Measurements from ENCODE around the gene STK17B. TPM values are rescaled to one million over a fixed set of nuclear protein-coding genes. Genes with fewer than 3 reads are reported as not detected.
A peak's percentile ranks its signal among the peaks of the same experiment; 100 is the strongest.

The STK17B gene
- total and polyA plus RNA-seq, 2 of the 13 experiments (the other 11 are each of a cell fraction or from before 2014, with no cell fraction given) = 1.6 to 4.5 TPM

GRCh38 chr2:196103626-196104025 lies 67.8 kb downstream of the STK17B start:
- 84% methylated on average over 2 of the region's 2 CpGs for WGBS (ENCODE audit: low lambda C conversion rate)
- H4K20me1 ChIP-seq (ENCODE audit: insufficient read depth, low read length) = no peaks in the 10 kb centered on the region
- FAIRE-seq (no peak), DNase-seq (ENCODE audit: low spot score) (no peak), ATAC-seq (no peak)
- H3K9ac ChIP-seq (ENCODE audit: insufficient read depth, low read depth, low read length) = no peak overlapping the region
- intact Hi-C loops (cut with micrococcal nuclease; ENCODE audit: unreplicated experiment) (no loop called here), in situ Hi-C loops (cut with HindIII; ENCODE audit: extremely low pct_ligation_motif_present, low pct_unique_long_range_greater_than_20kb) (no loop called here)
- TF ChIP-seq CREB1 (IDR thresholded peaks at IDR 0.05) = 0 out of 2 replicates have a peak, but pooled peaks have one; percentile 21
- no peak for TF ChIP-seq CREB1 (CRISPR knock-in tag; IDR thresholded peaks at IDR 0.05)
- peak; percentile 87 for TF ChIP-seq ATF7 (IDR thresholded peaks at IDR 0.05)
- TF ChIP-seq ATF7 (CRISPR knock-in tag; IDR thresholded peaks at IDR 0.05) = no peak
- no peak for TF ChIP-seq NR2F2 (IDR thresholded peaks at IDR 0.05; ENCODE audit: borderline replicate concordance, low read depth)
- no peak overlapping the region for H3K27ac ChIP-seq (ENCODE audit: extremely low read length, insufficient read depth, low read length)
- no peak overlapping the region for H3K4me3 ChIP-seq (replicated peaks in 1 of 3; ENCODE audit: insufficient read depth in 1 of 3, low read depth in 2 of 3, low read length in 3 of 3)
- ChIA-PET CTCF (ENCODE audit: low intra/inter-chr PET ratio, low total read pairs) (no interaction called here), POLR2A (no interaction called here)
- H2AFZ ChIP-seq (ENCODE audit: low read length) = no peak overlapping the region
- H3K4me2 ChIP-seq (ENCODE audit: low read depth, low read length) = no peak overlapping the region
- H3K27me3 ChIP-seq (ENCODE audit: control insufficient read depth in 1 of 2, insufficient read depth in 2 of 2, low read length in 2 of 2) = no peaks in the 10 kb centered on the region
- H3K79me2 ChIP-seq (ENCODE audit: insufficient read depth, low read length) = no peaks in the 10 kb centered on the region
- H3K4me1 ChIP-seq (ENCODE audit: insufficient read depth, low read length) = no peaks in the 10 kb centered on the region
- H3K9me3 ChIP-seq (ENCODE audit: low read length) = no peaks in the 10 kb centered on the region
- H3K36me3 ChIP-seq (replicated peaks in 1 of 2; ENCODE audit: control insufficient read depth in 1 of 2, insufficient read depth in 2 of 2, low read length in 2 of 2) = no peaks in the 10 kb centered on the region
- BruUV-seq (replicated peaks) = no TSS peak

DNA sequence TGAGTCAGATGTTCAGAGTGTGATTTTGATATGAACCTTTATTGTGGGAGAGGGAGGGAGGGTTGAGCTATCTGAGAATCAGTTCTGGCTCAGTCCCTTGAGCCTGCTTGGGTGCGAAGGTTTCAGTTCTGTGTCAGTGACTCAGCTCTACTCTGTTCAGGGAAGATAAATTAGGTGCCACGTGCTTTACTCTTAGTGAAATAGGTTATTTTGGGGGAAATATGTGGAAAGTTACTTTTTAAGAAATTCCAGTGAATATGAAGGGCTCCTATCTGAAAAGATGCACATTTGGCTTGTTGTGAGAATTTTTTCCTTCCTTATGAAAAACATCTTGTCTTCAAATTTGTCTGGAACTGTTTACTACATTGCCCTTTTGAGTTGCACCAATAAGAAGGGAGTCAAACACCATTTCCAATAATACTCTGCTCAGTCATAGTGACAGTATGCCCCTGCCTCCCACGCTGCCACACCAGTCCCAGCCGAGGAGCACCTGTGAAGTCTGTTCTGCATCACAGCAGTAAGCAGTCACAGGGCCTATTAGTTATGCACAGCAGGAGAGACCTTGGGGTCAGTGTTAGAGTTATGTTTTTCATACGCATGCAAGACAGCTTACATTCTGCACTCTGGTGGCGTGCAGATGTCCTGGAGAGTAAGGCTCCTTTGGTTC lies 69.9 kb downstream of the STK17B start:
- H3K9ac ChIP-seq (ENCODE audit: insufficient read depth, low read depth, low read length) = no peak overlapping the region
- H3K27ac ChIP-seq (ENCODE audit: extremely low read length, insufficient read depth, low read length) = no peak overlapping the region
- CTCF ChIA-PET (ENCODE audit: low intra/inter-chr PET ratio, low total read pairs) = no interaction called here
- no TSS peak for BruUV-seq (replicated peaks)
- no peak overlapping the region for H2AFZ ChIP-seq (ENCODE audit: low read length)
- WGBS (ENCODE audit: low lambda C conversion rate) = 0% methylated on average over 6 of the region's 6 CpGs
- H3K9me3 ChIP-seq (ENCODE audit: low read length) = no peaks in the 10 kb centered on the region
- no peaks in the 10 kb centered on the region for H3K36me3 ChIP-seq (replicated peaks in 1 of 2; ENCODE audit: control insufficient read depth in 1 of 2, insufficient read depth in 2 of 2, low read length in 2 of 2)
- no peak overlapping the region for H3K4me2 ChIP-seq (ENCODE audit: low read depth, low read length)
- H3K27me3 ChIP-seq (ENCODE audit: control insufficient read depth in 1 of 2, insufficient read depth in 2 of 2, low read length in 2 of 2) = no peaks in the 10 kb centered on the region
- POLR2A ChIA-PET = no interaction called here
- DNase-seq (ENCODE audit: low spot score) = no peak
- no peaks in the 10 kb centered on the region for H4K20me1 ChIP-seq (ENCODE audit: insufficient read depth, low read length)
- H3K4me1 ChIP-seq (ENCODE audit: insufficient read depth, low read length) = no peaks in the 10 kb centered on the region
- no peaks in the 10 kb centered on the region for H3K79me2 ChIP-seq (ENCODE audit: insufficient read depth, low read length)
- H3K4me3 ChIP-seq (replicated peaks in 1 of 3; ENCODE audit: insufficient read depth in 1 of 3, low read depth in 2 of 3, low read length in 3 of 3) = no peak overlapping the region
- in situ Hi-C loops (cut with HindIII; ENCODE audit: extremely low pct_ligation_motif_present, low pct_unique_long_range_greater_than_20kb) = no loop called here
- no peak for ATAC-seq
- TF ChIP-seq, protein P1, sequence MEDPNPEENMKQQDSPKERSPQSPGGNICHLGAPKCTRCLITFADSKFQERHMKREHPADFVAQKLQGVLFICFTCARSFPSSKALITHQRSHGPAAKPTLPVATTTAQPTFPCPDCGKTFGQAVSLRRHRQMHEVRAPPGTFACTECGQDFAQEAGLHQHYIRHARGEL (CRISPR knock-in tag; IDR thresholded peaks at IDR 0.05) = no peak
- TF ChIP-seq ARNT2 (CRISPR knock-in tag; IDR thresholded peaks at IDR 0.05; ENCODE audit: low read depth) (no peak), HNRNPK (IDR thresholded peaks at IDR 0.05; ENCODE audit: low read depth, low read length, poor library complexity, severe bottlenecking) (no peak), HBP1 (CRISPR knock-in tag; IDR thresholded peaks at IDR 0.05; ENCODE audit: low read depth) (no peak)
- no peak for FAIRE-seq
- intact Hi-C loops (cut with micrococcal nuclease; ENCODE audit: unreplicated experiment) = no loop called here

Data from HepG2 (cell line).